ENCODE data around the gene GRAMD2B. TPM values are rescaled to one million over a fixed set of nuclear protein-coding genes. Genes with fewer than 3 reads are reported as not detected.

Gene GRAMD2B
- polyA plus RNA-seq, 1 donor from 2014 or later = not detected

DNA sequence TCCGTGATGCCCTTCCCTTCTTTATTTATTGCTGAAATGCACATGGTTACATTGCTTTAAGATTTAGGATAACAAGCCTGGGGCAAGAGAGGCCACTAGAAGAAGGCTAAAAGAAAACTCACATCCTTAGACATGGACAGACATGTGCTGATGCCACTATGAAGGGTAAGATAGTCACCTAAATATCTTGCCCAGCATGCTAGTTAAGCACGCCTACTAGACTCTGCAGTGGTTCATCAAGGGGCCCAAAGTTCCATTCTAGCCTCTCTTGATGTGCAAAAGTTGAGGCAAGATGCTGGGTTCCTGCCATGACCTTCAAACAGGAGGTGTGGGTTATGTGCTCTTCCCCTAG lies 49.3 kb downstream of the GRAMD2B start:
- Histone ChIP-seq H3K9me2 (ENCODE audit: insufficient read depth, low read length) (no peaks in the 10 kb centered on the region), H3K36me3 (ENCODE audit: insufficient read depth, low read length) (no peaks in the 10 kb centered on the region), H2AFZ (ENCODE audit: low read depth, low read length) (no peak overlapping the region), H3K9me3 (ENCODE audit: low read length) (no peaks in the 10 kb centered on the region), H3F3A (ENCODE audit: insufficient read depth, low read length, poor library complexity, severe bottlenecking) (no peaks in the 10 kb centered on the region), H3K4me3 (ENCODE audit: low read length) (no peak overlapping the region), H3K79me2 (replicated peaks; ENCODE audit: insufficient read depth, low read length) (no peaks in the 10 kb centered on the region), H3K27ac (ENCODE audit: low read length) (no peak overlapping the region), H4K20me1 (ENCODE audit: insufficient read depth) (no peaks in the 10 kb centered on the region), H3K27me3 (ENCODE audit: insufficient read depth, low read depth, low read length) (no peaks in the 10 kb centered on the region), H3K9ac (ENCODE audit: low read length) (no peak overlapping the region), H3K4me2 (ENCODE audit: low read length) (no peak overlapping the region)
- TF ChIP-seq SMC3 (conservative IDR thresholded peaks at IDR 0.05; ENCODE audit: poor library complexity) (no peak), EP300 (conservative IDR thresholded peaks at IDR 0.05; ENCODE audit: poor library complexity, severe bottlenecking) (no peak), RAD21 (conservative IDR thresholded peaks at IDR 0.05) (no peak), EZH2 (IDR thresholded peaks at IDR 0.05; ENCODE audit: borderline replicate concordance, insufficient read depth, low read length, poor library complexity, severe bottlenecking) (no peak), POLR2AphosphoS5 (IDR thresholded peaks at IDR 0.05) (no peak), TAF1 (IDR thresholded peaks at IDR 0.05; ENCODE audit: low read depth) (no peak), MXI1 (conservative IDR thresholded peaks at IDR 0.05; ENCODE audit: poor library complexity, severe bottlenecking) (no peak)
- TF ChIP-seq, protein P1, sequence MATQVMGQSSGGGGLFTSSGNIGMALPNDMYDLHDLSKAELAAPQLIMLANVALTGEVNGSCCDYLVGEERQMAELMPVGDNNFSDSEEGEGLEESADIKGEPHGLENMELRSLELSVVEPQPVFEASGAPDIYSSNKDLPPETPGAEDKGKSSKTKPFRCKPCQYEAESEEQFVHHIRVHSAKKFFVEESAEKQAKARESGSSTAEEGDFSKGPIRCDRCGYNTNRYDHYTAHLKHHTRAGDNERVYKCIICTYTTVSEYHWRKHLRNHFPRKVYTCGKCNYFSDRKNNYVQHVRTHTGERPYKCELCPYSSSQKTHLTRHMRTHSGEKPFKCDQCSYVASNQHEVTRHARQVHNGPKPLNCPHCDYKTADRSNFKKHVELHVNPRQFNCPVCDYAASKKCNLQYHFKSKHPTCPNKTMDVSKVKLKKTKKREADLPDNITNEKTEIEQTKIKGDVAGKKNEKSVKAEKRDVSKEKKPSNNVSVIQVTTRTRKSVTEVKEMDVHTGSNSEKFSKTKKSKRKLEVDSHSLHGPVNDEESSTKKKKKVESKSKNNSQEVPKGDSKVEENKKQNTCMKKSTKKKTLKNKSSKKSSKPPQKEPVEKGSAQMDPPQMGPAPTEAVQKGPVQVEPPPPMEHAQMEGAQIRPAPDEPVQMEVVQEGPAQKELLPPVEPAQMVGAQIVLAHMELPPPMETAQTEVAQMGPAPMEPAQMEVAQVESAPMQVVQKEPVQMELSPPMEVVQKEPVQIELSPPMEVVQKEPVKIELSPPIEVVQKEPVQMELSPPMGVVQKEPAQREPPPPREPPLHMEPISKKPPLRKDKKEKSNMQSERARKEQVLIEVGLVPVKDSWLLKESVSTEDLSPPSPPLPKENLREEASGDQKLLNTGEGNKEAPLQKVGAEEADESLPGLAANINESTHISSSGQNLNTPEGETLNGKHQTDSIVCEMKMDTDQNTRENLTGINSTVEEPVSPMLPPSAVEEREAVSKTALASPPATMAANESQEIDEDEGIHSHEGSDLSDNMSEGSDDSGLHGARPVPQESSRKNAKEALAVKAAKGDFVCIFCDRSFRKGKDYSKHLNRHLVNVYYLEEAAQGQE (IDR thresholded peaks at IDR 0.05; ENCODE audit: borderline replicate concordance) = no peak
- TF ChIP-seq, protein P2, sequence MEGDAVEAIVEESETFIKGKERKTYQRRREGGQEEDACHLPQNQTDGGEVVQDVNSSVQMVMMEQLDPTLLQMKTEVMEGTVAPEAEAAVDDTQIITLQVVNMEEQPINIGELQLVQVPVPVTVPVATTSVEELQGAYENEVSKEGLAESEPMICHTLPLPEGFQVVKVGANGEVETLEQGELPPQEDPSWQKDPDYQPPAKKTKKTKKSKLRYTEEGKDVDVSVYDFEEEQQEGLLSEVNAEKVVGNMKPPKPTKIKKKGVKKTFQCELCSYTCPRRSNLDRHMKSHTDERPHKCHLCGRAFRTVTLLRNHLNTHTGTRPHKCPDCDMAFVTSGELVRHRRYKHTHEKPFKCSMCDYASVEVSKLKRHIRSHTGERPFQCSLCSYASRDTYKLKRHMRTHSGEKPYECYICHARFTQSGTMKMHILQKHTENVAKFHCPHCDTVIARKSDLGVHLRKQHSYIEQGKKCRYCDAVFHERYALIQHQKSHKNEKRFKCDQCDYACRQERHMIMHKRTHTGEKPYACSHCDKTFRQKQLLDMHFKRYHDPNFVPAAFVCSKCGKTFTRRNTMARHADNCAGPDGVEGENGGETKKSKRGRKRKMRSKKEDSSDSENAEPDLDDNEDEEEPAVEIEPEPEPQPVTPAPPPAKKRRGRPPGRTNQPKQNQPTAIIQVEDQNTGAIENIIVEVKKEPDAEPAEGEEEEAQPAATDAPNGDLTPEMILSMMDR (IDR thresholded peaks at IDR 0.05; ENCODE audit: poor library complexity, severe bottlenecking) = no peak

- no peaks in the 10 kb centered on the region for H3K36me3 ChIP-seq (ENCODE audit: insufficient read depth, low read length)
- H3K9ac ChIP-seq (ENCODE audit: low read length) = no peak overlapping the region
- H2AFZ ChIP-seq (ENCODE audit: low read depth, low read length) = no peak overlapping the region
- H3K9me2 ChIP-seq (ENCODE audit: insufficient read depth, low read length) = no peaks in the 10 kb centered on the region
- H3K4me3 ChIP-seq (ENCODE audit: low read length) = no peak overlapping the region
- no peaks in the 10 kb centered on the region for H3K27me3 ChIP-seq (ENCODE audit: insufficient read depth, low read depth, low read length)
- no peak overlapping the region for H3K4me2 ChIP-seq (ENCODE audit: low read length)
- no peaks in the 10 kb centered on the region for H3K79me2 ChIP-seq (replicated peaks; ENCODE audit: insufficient read depth, low read length)
- TF ChIP-seq EP300 (conservative IDR thresholded peaks at IDR 0.05; ENCODE audit: poor library complexity, severe bottlenecking) (no peak), EZH2 (IDR thresholded peaks at IDR 0.05; ENCODE audit: borderline replicate concordance, insufficient read depth, low read length, poor library complexity, severe bottlenecking) (no peak), TAF1 (IDR thresholded peaks at IDR 0.05; ENCODE audit: low read depth) (no peak), MXI1 (conservative IDR thresholded peaks at IDR 0.05; ENCODE audit: poor library complexity, severe bottlenecking) (no peak), RAD21 (conservative IDR thresholded peaks at IDR 0.05) (no peak), SMC3 (conservative IDR thresholded peaks at IDR 0.05; ENCODE audit: poor library complexity) (no peak), POLR2AphosphoS5 (IDR thresholded peaks at IDR 0.05) (no peak)
- TF ChIP-seq, protein P2 (IDR thresholded peaks at IDR 0.05; ENCODE audit: poor library complexity, severe bottlenecking) = no peak
- TF ChIP-seq, protein P1 (IDR thresholded peaks at IDR 0.05; ENCODE audit: borderline replicate concordance) = no peak
- no peaks in the 10 kb centered on the region for H4K20me1 ChIP-seq (ENCODE audit: insufficient read depth)
- H3K9me3 ChIP-seq (ENCODE audit: low read length) = no peaks in the 10 kb centered on the region
- H3F3A ChIP-seq (ENCODE audit: insufficient read depth, low read length, poor library complexity, severe bottlenecking) = no peaks in the 10 kb centered on the region
- H3K27ac ChIP-seq (ENCODE audit: low read length) = no peak overlapping the region
Observed at GRCh38 chr5:126477294-126478117, 54.3 kb downstream of the GRAMD2B start.
